Motor neuron (in vitro differentiated cells): ENCODE results near the gene STK24. TPM values are rescaled to one million over a fixed set of nuclear protein-coding genes. Genes with fewer than 3 reads are reported as not detected.

Experiments
- ATAC-seq, 8 experiments: fragments of 200-7000 bp; cut with Tn5 transposase; replicated peaks in 6 of 8; 2 replicates each; pipeline ENCODE4 v1.8.0; 2021; ENCODE audit warnings: mild to moderate bottlenecking in 8 of 8, moderate library complexity in 8 of 8
- H3K27ac ChIP-seq, 2 donors: fragments of 250-450 bp; sonication (Bioruptor Pico); 2 replicates each; pipeline ENCODE4 v1.9.0; 2021; ENCODE audit warnings: antibody characterized with exemption in 2 of 2, mild to moderate bottlenecking in 2 of 2, moderate library complexity in 1 of 2
- H3K4me1 ChIP-seq, 2 donors: fragments of 250-450 bp; sonication (Bioruptor Pico); replicated peaks in 1 of 2; 2 replicates each; pipeline ENCODE4 v1.6.1; 2021; ENCODE audit warnings: antibody characterized with exemption in 2 of 2, mild to moderate bottlenecking in 2 of 2, moderate library complexity in 1 of 2
- H3K4me3 ChIP-seq, 5 donors: fragments of 250-450 bp; sonication (Bioruptor Pico); 2 replicates each; pipeline ENCODE4 v1.9.0; 2021; ENCODE audit warnings: antibody characterized with exemption in 5 of 5, mild to moderate bottlenecking in 5 of 5, moderate library complexity in 4 of 5
- WGBS, 10 experiments: fragments of 450-650 bp; shearing (Covaris generic); methylation state at CpG; one replicate each; pipeline ENCODE4 v1.0.0; 2022; 5-methylcytosine and 5-hydroxymethylcytosine counted together
- in situ Hi-C, 9 experiments: fragments of 400-800 bp; cut with MboI; loops; one replicate each; pipeline ENCODE4 v1.15.0; 2021; ENCODE audit warnings: low sequenced_read_pairs in 9 of 9, low pct_unique_long_range_greater_than_20kb in 2 of 9; ENCODE audit not compliant: unreplicated experiment in 9 of 9
- total RNA-seq, 8 experiments: library from RNA; unstranded; fragments of 300-600 nt; gene quantifications; 2 replicates each; pipeline versions ENCODE4 v1.2.3 to v1.2.4, GENCODE V29; 2022

Gene STK24
- total RNA-seq, 8 experiments from 2014 or later, result 25.9 to 60.0 (median 43.5) TPM

DNA sequence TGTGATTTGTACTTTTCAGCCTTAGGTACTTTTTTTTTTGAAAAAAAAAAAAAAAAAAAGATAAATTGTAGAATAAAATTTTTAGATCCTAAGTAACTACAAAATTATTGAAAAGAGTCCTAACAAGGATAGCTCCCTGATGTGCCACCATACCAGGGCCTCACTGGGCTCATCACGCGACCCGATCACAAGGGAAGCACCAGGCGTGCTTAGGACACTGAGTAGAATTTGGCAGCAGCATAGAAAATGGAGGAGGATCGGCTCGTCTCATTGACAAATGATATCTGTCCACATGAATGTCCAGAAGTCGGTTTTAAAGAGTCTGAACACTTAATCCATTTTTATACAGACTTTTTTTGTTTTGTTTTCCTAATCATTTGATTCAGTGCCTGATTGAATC, 179.0 kb downstream of the STK24 start:
- WGBS, 10 experiments, result 51 to 92% (median 81%) methylated on average over 1 to 7 of the region's 7 CpGs; no CpG with 5 or more reads in 2 of the 10 experiments
- H3K27ac ChIP-seq, result no peak overlapping the region
- ATAC-seq, result no peak
- peaks cover 0 to 13% of the 10 kb centered on the region in 2 donors for H3K4me1 ChIP-seq
- no peak overlapping the region for H3K4me3 ChIP-seq
- in situ Hi-C loops, result no loop called here

DNA sequence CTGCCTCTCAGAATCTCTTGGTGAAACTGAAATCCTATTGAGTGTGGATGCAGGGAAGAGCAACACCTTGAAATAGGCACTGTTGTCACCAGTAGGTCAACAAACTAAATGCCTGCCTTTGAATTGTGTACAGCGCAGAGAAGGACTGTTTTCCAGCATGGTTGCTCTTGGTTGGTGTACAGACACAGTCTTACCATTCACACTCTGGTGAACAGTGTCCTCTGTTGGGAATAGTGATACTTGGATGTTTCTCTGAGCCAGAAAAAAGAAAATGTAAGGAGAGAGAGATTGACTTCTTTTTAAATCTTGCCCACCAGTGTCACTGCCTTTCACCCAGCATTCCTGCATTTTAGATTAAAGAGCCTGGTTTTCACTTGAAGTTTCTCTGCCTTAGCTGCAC, 179.7 kb downstream of the STK24 start:
- in situ Hi-C loops, result no loop called here
- Histone ChIP-seq H3K27ac (no peak overlapping the region), H3K4me3 (no peak overlapping the region), H3K4me1 (peaks cover 0 to 10% of the 10 kb centered on the region in 2 donors)
- peak in 5 of 8 experiments; percentile 27 to 72 (median 45) for ATAC-seq
- WGBS, 10 experiments, result 92 to 100% (median 100%) methylated on average over 1 of the region's 1 CpG; no CpG with 5 or more reads in 5 of the 10 experiments

DNA sequence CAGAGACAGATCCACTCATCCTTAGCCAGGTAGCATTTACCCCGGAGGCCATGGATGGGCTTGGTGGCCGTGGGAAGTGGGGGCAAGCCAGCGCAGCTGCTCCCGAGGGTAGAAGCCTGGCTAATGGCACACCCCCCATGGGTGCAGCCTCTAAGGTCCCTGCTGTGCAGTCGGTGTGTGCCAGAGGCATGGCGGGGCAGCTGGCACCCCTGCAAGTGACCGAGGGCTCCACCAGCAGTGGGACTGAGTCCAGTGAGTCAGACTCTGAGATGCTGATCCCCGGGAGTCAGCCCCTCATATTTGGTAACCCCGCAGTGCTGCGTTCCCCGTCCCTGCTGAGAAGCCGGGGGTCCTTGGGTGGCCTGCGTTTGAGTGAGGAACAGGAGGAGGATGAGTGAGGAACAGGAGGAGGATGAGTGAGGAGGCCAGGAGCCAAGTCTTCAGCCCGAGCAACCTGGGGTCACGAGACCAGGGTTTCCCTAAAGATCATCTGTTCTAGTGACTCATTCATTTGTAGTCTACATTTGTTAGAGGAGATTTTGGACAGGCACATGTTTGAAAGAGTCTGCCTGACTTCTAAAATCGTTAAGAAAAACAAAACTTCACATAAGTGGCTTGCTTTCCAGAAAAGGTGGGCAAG, 180.7 kb downstream of the STK24 start:
- 34 to 100% (median 83%) methylated on average over 1 to 9 of the region's 16 CpGs; no CpG with 5 or more reads in 2 of the 10 experiments for WGBS, 10 experiments
- in situ Hi-C loops, result no loop called here
- Histone ChIP-seq H3K4me1 (peaks cover 0 to 5% of the 10 kb centered on the region in 2 donors), H3K4me3 (no peak overlapping the region), H3K27ac (no peak overlapping the region)
- no peak for ATAC-seq

Other genes with a start within 250 kb of the STK24 start
- under 1 TPM in 5 of 8 experiments, not detected in 3; 0.09 to 0.38 (median 0.28) TPM for gene SLC15A1, start 175.6 kb upstream of the STK24 start, total RNA-seq